ENCODE measurements around the gene DGKZ.

DGKZ gene

GRCh38 chr11:46391186-46391577 is 43.9 kb downstream of the DGKZ start:
- TF ChIP-seq CTCF (IDR thresholded peaks at IDR 0.05; ENCODE audit: low read depth, low read length, missing control alignments): no peak
- H3K4me3 ChIP-seq (ENCODE audit: low read depth, low read length): no peak overlapping the region
- DNase-seq (ENCODE audit: low read depth): no peak

DNA sequence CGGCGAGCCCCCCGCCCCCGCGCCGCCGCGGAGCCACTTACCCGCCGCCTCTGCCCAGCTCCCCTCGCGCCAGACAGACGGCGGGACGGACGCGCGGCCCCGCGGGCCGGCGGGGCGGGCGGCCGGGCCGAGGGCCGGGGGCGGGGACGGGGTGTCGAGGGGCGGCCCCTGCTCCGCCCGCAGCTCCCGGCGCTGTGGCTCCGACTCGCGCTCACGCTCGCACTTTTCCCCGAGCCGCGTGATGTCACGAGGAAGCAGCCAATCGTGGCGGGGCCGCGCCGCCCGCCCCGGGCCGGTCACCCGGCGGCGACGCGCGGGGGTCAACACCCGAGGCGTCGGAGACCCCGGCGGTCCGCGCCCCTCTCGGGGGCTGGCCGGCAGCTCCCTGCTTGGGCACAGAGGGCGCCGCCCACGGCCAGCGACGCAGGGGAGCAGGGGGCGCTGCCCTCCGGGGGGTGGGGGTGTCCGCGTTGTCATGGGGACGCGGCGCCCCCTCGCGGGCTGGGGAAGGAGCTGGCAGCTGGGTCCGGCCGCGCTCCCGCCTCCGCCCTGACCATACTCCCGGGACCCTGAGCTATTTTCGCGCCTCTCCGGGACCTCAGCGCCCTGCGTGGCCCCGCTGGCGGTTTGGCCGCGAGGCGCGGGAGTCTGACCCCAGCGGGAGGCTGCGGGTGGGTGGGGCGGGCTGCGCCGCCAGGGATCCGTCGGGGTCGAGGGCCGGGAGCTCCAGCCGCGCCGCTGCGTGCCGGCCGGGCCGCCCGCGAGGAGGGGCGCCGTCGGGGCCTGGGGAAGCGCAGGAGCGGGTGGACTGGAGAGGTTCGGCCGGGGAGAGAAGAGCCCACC is 44.5 kb downstream of the DGKZ start, which contains the start of gene CHRM4:
Gene CHRM4, minus strand, starts transcription at position 199 of the 843 bp plus-strand sequence. CDS start 5,219 bp downstream, outside the sequence.
- H3K4me3 ChIP-seq (ENCODE audit: low read depth, low read length): no peak within 1 kb of the TSS; the same call in 1 of the 2 replicates
- no peak for DNase-seq (ENCODE audit: low read depth)
- TF ChIP-seq CTCF (IDR thresholded peaks at IDR 0.05; ENCODE audit: low read depth, low read length, missing control alignments): peak; percentile 30

- DNase-seq (ENCODE audit: low read depth): no peak
- TF ChIP-seq CTCF (IDR thresholded peaks at IDR 0.05; ENCODE audit: low read depth, low read length, missing control alignments): no peak
- no peak overlapping the region for H3K4me3 ChIP-seq (ENCODE audit: low read depth, low read length)
Observed at GRCh38 chr11:46392421-46393230, 45.4 kb downstream of the DGKZ start.

GRCh38 chr11:46393231-46393616 is 46.0 kb downstream of the DGKZ start:
- DNase-seq (ENCODE audit: low read depth): no peak
- no peak overlapping the region for H3K4me3 ChIP-seq (ENCODE audit: low read depth, low read length)
- TF ChIP-seq CTCF (IDR thresholded peaks at IDR 0.05; ENCODE audit: low read depth, low read length, missing control alignments): no peak

DNA sequence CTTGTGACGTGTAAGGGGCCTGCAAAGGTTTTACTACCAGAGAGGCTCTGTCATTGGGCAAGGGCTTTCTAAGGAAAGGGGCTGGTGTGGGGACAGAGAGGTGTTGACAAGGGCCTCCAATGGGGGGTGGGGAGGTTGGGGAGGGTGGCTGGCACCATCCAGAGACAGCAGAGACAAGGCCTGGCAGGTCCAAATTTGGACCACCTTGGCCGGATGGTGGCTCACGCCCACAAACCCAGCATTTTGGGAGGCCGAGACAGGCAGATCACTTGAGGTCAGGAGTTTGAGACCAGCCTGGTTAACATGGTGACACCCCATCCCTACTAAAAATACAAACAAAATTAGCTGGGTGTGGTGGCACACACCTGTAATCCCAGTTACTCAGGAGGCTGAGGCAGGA is 46.5 kb downstream of the DGKZ start:
- no peak for TF ChIP-seq CTCF (IDR thresholded peaks at IDR 0.05; ENCODE audit: low read depth, low read length, missing control alignments)
- no peak overlapping the region for H3K4me3 ChIP-seq (ENCODE audit: low read depth, low read length)
- no peak for DNase-seq (ENCODE audit: low read depth)

DNA sequence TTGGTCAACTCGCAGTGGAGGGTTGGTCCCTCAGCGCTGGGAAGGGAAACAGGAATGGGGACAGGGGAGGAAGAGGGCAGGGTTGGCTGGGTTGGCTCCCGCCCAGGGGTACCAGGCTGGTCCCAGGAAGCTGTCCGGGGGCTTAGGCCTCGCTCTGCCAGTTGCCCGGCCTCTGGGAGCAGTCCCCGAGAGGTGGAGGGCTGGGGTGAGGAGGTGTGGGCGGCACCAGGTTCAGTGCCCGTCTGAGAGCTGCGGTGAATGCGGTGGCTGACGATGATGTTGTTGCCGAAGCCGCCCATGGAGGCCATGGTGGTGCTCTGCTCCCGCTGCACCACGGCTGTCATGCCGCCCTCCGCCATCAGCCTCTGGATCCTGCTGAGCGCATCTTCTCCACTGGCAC is 50.3 kb downstream of the DGKZ start:
- DNase-seq (ENCODE audit: low read depth): no peak
- no peak for TF ChIP-seq CTCF (IDR thresholded peaks at IDR 0.05; ENCODE audit: low read depth, low read length, missing control alignments)
- H3K4me3 ChIP-seq (ENCODE audit: low read depth, low read length): no peak overlapping the region
